GM23248 (cell line): ENCODE data around the gene SSR1.

Experiments used
- EZH2 ChIP-seq: fragments of 200-600 bp; sonication (generic); IDR thresholded peaks from 2 replicates; pipeline ENCODE4 v1.6.1; 2018; ENCODE audit warnings: antibody characterized with exemption, mild to moderate bottlenecking; ENCODE audit not compliant: insufficient read depth, poor library complexity, severe bottlenecking
- EZH2phosphoT487 ChIP-seq: fragments of 200-600 bp; sonication (generic); IDR thresholded peaks from 2 replicates; pipeline ENCODE4 v1.6.1; 2018; ENCODE audit warnings: antibody characterized with exemption, moderate library complexity, mild to moderate bottlenecking, low read depth; ENCODE audit not compliant: insufficient read depth

- TF ChIP-seq EZH2 (no peak), EZH2phosphoT487 (no peak)
Observed at GRCh38 chr6:7229376-7230326, 83.3 kb downstream of the SSR1 start.
